Activated T-helper 1 cell treated with anti-CD3 and anti-CD28 coated beads, Interleukin-2, amount 50 U/mL, for 16 hours (primary cell): Measurements from ENCODE around the gene SEC22A.

Experiments used
- DNase-seq, 2 donors: peaks; one replicate each; pipeline ENCODE4 v3.0.0-alpha.2; 2020; ENCODE audit warnings: low read depth in 1 of 2, low spot score in 1 of 2

Gene SEC22A

GRCh38 chr3:123302961-123303360, 101.2 kb downstream of the SEC22A start:
- DNase-seq: no peak

- no peak for DNase-seq
Measured at GRCh38 chr3:123303976-123304560, 102.3 kb downstream of the SEC22A start.

- no peak for DNase-seq
Measured at GRCh38 chr3:123305192-123305591, 103.4 kb downstream of the SEC22A start.

- DNase-seq: no peak
Measured at GRCh38 chr3:123307064-123307463, 105.3 kb downstream of the SEC22A start.

- no peak for DNase-seq
Measured at GRCh38 chr3:123310186-123310585, 108.4 kb downstream of the SEC22A start.

GRCh38 chr3:123310741-123311140, 109.0 kb downstream of the SEC22A start:
- no peak for DNase-seq

GRCh38 chr3:123311201-123311600, 109.5 kb downstream of the SEC22A start:
- no peak for DNase-seq

- DNase-seq: no peak
Measured at GRCh38 chr3:123312331-123313265, 110.9 kb downstream of the SEC22A start.

- no peak for DNase-seq
Measured at GRCh38 chr3:123313889-123314288, 112.1 kb downstream of the SEC22A start.

- DNase-seq: no peak
Measured at GRCh38 chr3:123314359-123315270, 112.9 kb downstream of the SEC22A start.

- no peak for DNase-seq
Measured at GRCh38 chr3:123315271-123315595, 113.5 kb downstream of the SEC22A start.

- no peak for DNase-seq
Measured at GRCh38 chr3:123317716-123318115, 116.0 kb downstream of the SEC22A start.

GRCh38 chr3:123318374-123318773, 116.6 kb downstream of the SEC22A start:
- DNase-seq: no peak

GRCh38 chr3:123319760-123320159, 118.0 kb downstream of the SEC22A start:
- no peak for DNase-seq

GRCh38 chr3:123320221-123320620, 118.5 kb downstream of the SEC22A start:
- no peak for DNase-seq

GRCh38 chr3:123321806-123322205, 120.1 kb downstream of the SEC22A start:
- no peak for DNase-seq

GRCh38 chr3:123322866-123323265, 121.1 kb downstream of the SEC22A start:
- DNase-seq: no peak
